OCI-LY7 (cell line): ENCODE results near the gene FAM240A.

Experiments used
- EZH2phosphoT487 ChIP-seq: fragments of 200-600 bp; sonication (generic); IDR thresholded peaks from 2 replicates; pipeline ENCODE4 v1.6.1; 2018; ENCODE audit warnings: low read depth, borderline replicate concordance, mild to moderate bottlenecking, mixed run types, antibody characterized with exemption, low read length, moderate library complexity, mixed read lengths
- TF ChIP-seq, protein P1 (sequence below): fragments of 200-600 bp; sonication (generic); conservative IDR thresholded peaks from 2 replicates; pipeline ENCODE4 v1.5.1; 2014; ENCODE audit warnings: mild to moderate bottlenecking, antibody characterized with exemption, low read length, moderate library complexity, mixed read lengths

DNA sequence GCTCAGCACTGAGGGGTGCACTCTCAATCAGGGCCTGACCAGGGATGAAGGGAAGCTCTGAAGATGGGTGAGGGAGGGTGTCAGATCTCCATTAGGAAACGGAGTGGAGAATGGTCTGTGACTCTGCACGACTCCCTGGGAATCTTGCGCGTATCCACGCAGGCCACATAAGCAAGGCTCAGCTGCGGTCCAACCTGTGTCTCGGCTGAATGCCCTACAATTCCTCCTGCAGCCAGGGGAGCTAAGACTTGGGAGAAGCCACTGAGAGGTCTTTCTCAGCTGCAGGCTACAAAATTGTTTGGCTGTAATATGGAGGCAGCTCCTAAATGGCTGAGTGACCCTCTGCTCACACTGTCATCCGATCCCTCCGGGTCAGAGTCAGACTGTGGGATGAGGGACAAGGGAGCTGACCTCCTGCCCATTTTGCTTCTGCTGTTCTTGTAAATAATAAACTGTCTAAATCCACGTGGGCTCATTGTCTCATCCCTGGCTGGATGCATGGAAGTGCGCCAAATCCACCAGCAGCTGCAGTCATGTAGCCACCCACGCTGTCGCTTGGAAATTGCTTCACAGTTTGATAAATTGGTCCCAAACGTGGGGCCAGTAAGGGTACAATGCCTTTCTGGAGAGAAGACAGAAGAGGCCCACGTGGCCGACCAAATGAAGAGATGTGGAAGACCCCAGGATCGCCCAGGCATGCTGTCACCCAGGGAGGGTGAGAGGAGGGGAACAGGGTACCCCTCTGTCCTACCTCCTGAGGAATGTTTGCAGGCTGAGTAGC is 50.6 kb downstream of the FAM240A start:
- TF ChIP-seq, protein P1, sequence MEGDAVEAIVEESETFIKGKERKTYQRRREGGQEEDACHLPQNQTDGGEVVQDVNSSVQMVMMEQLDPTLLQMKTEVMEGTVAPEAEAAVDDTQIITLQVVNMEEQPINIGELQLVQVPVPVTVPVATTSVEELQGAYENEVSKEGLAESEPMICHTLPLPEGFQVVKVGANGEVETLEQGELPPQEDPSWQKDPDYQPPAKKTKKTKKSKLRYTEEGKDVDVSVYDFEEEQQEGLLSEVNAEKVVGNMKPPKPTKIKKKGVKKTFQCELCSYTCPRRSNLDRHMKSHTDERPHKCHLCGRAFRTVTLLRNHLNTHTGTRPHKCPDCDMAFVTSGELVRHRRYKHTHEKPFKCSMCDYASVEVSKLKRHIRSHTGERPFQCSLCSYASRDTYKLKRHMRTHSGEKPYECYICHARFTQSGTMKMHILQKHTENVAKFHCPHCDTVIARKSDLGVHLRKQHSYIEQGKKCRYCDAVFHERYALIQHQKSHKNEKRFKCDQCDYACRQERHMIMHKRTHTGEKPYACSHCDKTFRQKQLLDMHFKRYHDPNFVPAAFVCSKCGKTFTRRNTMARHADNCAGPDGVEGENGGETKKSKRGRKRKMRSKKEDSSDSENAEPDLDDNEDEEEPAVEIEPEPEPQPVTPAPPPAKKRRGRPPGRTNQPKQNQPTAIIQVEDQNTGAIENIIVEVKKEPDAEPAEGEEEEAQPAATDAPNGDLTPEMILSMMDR = no peak
- no peak for TF ChIP-seq EZH2phosphoT487
